ENCODE results near the gene HDAC11. TPM values are rescaled to one million over a fixed set of nuclear protein-coding genes. Genes with fewer than 3 reads are reported as not detected.
A peak's percentile ranks its signal among the peaks of the same experiment; 100 is the strongest.

The HDAC11 gene
- total and polyA plus RNA-seq, 2 of the 13 experiments (the other 11 are each of a cell fraction or from before 2014, with no cell fraction given), result 13.7 to 33.1 TPM

DNA sequence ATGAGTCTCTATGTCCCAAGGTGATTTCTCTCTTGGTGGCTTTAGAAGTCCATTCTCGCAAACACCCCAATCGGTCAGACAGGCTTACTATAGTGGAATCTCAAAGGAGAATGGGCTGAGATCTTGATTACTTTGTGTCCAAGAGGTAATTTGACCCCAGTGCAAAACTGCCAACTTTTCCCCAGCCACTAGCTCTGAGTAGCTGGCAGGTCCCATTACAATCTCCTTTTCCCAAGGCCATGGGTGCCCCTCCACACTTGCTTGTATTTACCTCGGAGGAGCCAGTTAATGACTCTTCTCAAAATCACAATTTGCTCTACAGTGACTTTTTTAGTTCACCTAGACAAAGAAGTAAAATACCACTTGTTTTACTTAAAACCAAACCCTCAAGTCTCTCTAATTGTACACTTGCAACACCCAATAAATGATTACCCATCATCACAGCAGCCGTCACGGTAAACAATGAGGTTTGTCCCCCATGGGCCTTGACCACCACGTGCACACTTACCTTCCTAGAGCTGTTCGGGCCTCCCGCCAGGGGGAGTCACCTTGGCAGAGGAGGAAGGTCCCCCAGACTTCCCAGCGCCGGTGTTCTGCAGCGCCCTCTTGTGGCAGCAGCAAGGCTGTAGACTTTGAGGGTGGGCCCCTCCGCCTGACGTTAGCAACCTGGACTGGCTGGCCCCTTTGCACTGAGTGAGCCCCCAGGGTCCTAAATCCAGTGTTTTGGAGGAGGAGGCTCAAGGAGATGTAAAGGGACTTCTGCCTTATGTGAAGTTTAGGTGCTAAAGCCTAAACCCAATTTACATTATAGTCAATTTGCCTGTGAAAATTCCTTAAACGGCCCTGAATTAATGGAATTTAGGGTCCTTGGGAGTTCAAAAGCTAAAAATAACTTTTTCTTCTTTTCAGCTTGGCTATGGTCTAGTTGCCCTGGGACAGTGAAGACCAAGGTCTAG lies 18.7 kb upstream of the HDAC11 start (continued):
- TF ChIP-seq NR2F2 (IDR thresholded peaks at IDR 0.05; ENCODE audit: borderline replicate concordance, low read depth) (0 out of 2 replicates have a peak, but pooled peaks have one; percentile 11), ZNF276 (CRISPR knock-in tag; IDR thresholded peaks at IDR 0.05; ENCODE audit: low read depth) (no peak), MATR3 (CRISPR knock-in tag; IDR thresholded peaks at IDR 0.05) (no peak), IKZF4 (CRISPR knock-in tag; IDR thresholded peaks at IDR 0.05; ENCODE audit: borderline replicate concordance, low read depth, not compliant biosample characterization) (no peak), CBX1 (IDR thresholded peaks at IDR 0.05; ENCODE audit: low read depth) (peak; percentile 88), YY1 (IDR thresholded peaks at IDR 0.05; ENCODE audit: insufficient read depth, insufficient replicate concordance, low read depth, low read length) (peak; percentile 72), ZNF775 (CRISPR knock-in tag; IDR thresholded peaks at IDR 0.05; ENCODE audit: borderline replicate concordance) (no peak), ZBTB42 (CRISPR knock-in tag; IDR thresholded peaks at IDR 0.05) (no peak), ZNF460 (CRISPR knock-in tag; IDR thresholded peaks at IDR 0.05; ENCODE audit: borderline replicate concordance) (no peak), ZC3H4 (CRISPR knock-in tag; IDR thresholded peaks at IDR 0.05; ENCODE audit: borderline replicate concordance) (no peak), ATF7 (IDR thresholded peaks at IDR 0.05) (no peak), ATF7 (CRISPR knock-in tag; IDR thresholded peaks at IDR 0.05) (no peak), GATAD2A (CRISPR knock-in tag; IDR thresholded peaks at IDR 0.05) (peak; percentile 88), ZNF639 (CRISPR knock-in tag; conservative IDR thresholded peaks at IDR 0.05) (no peak; the same call in 1 of the 2 replicates), MAFG (CRISPR knock-in tag; IDR thresholded peaks at IDR 0.05) (no peak)
- TF ChIP-seq, protein P1, sequence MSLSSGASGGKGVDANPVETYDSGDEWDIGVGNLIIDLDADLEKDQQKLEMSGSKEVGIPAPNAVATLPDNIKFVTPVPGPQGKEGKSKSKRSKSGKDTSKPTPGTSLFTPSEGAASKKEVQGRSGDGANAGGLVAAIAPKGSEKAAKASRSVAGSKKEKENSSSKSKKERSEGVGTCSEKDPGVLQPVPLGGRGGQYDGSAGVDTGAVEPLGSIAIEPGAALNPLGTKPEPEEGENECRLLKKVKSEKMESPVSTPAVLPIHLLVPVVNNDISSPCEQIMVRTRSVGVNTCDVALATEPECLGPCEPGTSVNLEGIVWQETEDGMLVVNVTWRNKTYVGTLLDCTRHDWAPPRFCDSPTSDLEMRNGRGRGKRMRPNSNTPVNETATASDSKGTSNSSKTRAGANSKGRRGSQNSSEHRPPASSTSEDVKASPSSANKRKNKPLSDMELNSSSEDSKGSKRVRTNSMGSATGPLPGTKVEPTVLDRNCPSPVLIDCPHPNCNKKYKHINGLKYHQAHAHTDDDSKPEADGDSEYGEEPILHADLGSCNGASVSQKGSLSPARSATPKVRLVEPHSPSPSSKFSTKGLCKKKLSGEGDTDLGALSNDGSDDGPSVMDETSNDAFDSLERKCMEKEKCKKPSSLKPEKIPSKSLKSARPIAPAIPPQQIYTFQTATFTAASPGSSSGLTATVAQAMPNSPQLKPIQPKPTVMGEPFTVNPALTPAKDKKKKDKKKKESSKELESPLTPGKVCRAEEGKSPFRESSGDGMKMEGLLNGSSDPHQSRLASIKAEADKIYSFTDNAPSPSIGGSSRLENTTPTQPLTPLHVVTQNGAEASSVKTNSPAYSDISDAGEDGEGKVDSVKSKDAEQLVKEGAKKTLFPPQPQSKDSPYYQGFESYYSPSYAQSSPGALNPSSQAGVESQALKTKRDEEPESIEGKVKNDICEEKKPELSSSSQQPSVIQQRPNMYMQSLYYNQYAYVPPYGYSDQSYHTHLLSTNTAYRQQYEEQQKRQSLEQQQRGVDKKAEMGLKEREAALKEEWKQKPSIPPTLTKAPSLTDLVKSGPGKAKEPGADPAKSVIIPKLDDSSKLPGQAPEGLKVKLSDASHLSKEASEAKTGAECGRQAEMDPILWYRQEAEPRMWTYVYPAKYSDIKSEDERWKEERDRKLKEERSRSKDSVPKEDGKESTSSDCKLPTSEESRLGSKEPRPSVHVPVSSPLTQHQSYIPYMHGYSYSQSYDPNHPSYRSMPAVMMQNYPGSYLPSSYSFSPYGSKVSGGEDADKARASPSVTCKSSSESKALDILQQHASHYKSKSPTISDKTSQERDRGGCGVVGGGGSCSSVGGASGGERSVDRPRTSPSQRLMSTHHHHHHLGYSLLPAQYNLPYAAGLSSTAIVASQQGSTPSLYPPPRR (CRISPR knock-in tag; IDR thresholded peaks at IDR 0.05; ENCODE audit: borderline replicate concordance), result no peak

All from HepG2 (cell line).